Measurements from ENCODE around the gene KIRREL2. TPM values are rescaled to one million over a fixed set of nuclear protein-coding genes. Genes with fewer than 3 reads are reported as not detected.
"Not testable (repeated sequence)": the region's sequence is repeated elsewhere in the genome, so short reads cannot be mapped to it uniquely, and the experiment has no call there.

The KIRREL2 gene
- polyA plus RNA-seq, 4 donors, result 0.10 to 0.62 TPM; not detected in 2

- Histone ChIP-seq H3K36me3 (ENCODE audit: control insufficient read depth in 3 of 3, insufficient read depth in 2 of 3, low read depth in 1 of 3, low read length in 3 of 3) (no peaks in the 10 kb centered on the region), H3K4me1 (ENCODE audit: control insufficient read depth in 3 of 3, insufficient read depth in 2 of 3, low read depth in 1 of 3, low read length in 2 of 3) (no peaks in the 10 kb centered on the region), H3K27me3 (ENCODE audit: control insufficient read depth in 3 of 3, insufficient read depth in 3 of 3, low read length in 3 of 3) (peaks cover 0 to 4% (median 3%) of the 10 kb centered on the region in 3 donors), H3K9me3 (ENCODE audit: control insufficient read depth in 2 of 2, insufficient read depth in 1 of 2, low read depth in 1 of 2, low read length in 1 of 2) (no peaks in the 10 kb centered on the region), H3K27ac (ENCODE audit: low read depth in 1 of 3, low read length in 2 of 3) (no peak overlapping the region), H3K4me3 (ENCODE audit: low read depth in 1 of 3, low read length in 3 of 3) (no peak overlapping the region)
- WGBS, 3 donors, result 60 to 69% (median 63%) methylated on average over 3 of the region's 3 CpGs
- DNase-seq, result no peak
- FAIRE-seq, result no peak
Observed at GRCh38 chr19:35818445-35818844, 38.3 kb upstream of the KIRREL2 start.

GRCh38 chr19:35822579-35822978, 34.1 kb upstream of the KIRREL2 start:
- WGBS, 3 donors, result 65 to 80% (median 68%) methylated on average over 3 of the region's 3 CpGs
- Histone ChIP-seq H3K27me3 (ENCODE audit: control insufficient read depth in 3 of 3, insufficient read depth in 3 of 3, low read length in 3 of 3) (peaks cover 0 to 4% (median 4%) of the 10 kb centered on the region in 3 donors), H3K4me3 (ENCODE audit: low read depth in 1 of 3, low read length in 3 of 3) (no peak overlapping the region), H3K36me3 (ENCODE audit: control insufficient read depth in 3 of 3, insufficient read depth in 2 of 3, low read depth in 1 of 3, low read length in 3 of 3) (no peaks in the 10 kb centered on the region), H3K9me3 (ENCODE audit: control insufficient read depth in 2 of 2, insufficient read depth in 1 of 2, low read depth in 1 of 2, low read length in 1 of 2) (no peaks in the 10 kb centered on the region), H3K4me1 (ENCODE audit: control insufficient read depth in 3 of 3, insufficient read depth in 2 of 3, low read depth in 1 of 3, low read length in 2 of 3) (no peaks in the 10 kb centered on the region), H3K27ac (ENCODE audit: low read depth in 1 of 3, low read length in 2 of 3) (no peak overlapping the region)
- DNase-seq, result no peak
- no peak for FAIRE-seq

- H3K4me1 ChIP-seq (ENCODE audit: control insufficient read depth in 3 of 3, insufficient read depth in 2 of 3, low read depth in 1 of 3, low read length in 2 of 3), result no peaks in the 10 kb centered on the region
- H3K9me3 ChIP-seq (ENCODE audit: control insufficient read depth in 2 of 2, insufficient read depth in 1 of 2, low read depth in 1 of 2, low read length in 1 of 2), result no peaks in the 10 kb centered on the region
- no peak overlapping the region for H3K4me3 ChIP-seq (ENCODE audit: low read depth in 1 of 3, low read length in 3 of 3)
- 77 to 82% (median 81%) methylated on average over 5 of the region's 5 CpGs for WGBS, 3 donors
- H3K36me3 ChIP-seq (ENCODE audit: control insufficient read depth in 3 of 3, insufficient read depth in 2 of 3, low read depth in 1 of 3, low read length in 3 of 3), result no peaks in the 10 kb centered on the region
- peaks cover 0 to 3% (median 0%) of the 10 kb centered on the region in 3 donors for H3K27me3 ChIP-seq (ENCODE audit: control insufficient read depth in 3 of 3, insufficient read depth in 3 of 3, low read length in 3 of 3)
- no peak for FAIRE-seq
- H3K27ac ChIP-seq (ENCODE audit: low read depth in 1 of 3, low read length in 2 of 3), result no peak overlapping the region
- DNase-seq, result no peak
Observed at GRCh38 chr19:35824150-35824549, 32.6 kb upstream of the KIRREL2 start.

- H3K4me1 ChIP-seq (ENCODE audit: control insufficient read depth in 3 of 3, insufficient read depth in 2 of 3, low read depth in 1 of 3, low read length in 2 of 3), result no peaks in the 10 kb centered on the region
- H3K27ac ChIP-seq (ENCODE audit: low read depth in 1 of 3, low read length in 2 of 3), result no peak overlapping the region
- H3K4me3 ChIP-seq (ENCODE audit: low read depth in 1 of 3, low read length in 3 of 3), result no peak overlapping the region
- peaks cover 0 to 15% (median 3%) of the 10 kb centered on the region in 3 donors for H3K27me3 ChIP-seq (ENCODE audit: control insufficient read depth in 3 of 3, insufficient read depth in 3 of 3, low read length in 3 of 3)
- WGBS, 3 donors, result 6 to 17% (median 12%) methylated on average over 12 of the region's 12 CpGs
- DNase-seq, result peak; percentile 30 to 85
- H3K9me3 ChIP-seq (ENCODE audit: control insufficient read depth in 2 of 2, insufficient read depth in 1 of 2, low read depth in 1 of 2, low read length in 1 of 2), result no peaks in the 10 kb centered on the region
- FAIRE-seq, result no peak
- no peaks in the 10 kb centered on the region for H3K36me3 ChIP-seq (ENCODE audit: control insufficient read depth in 3 of 3, insufficient read depth in 2 of 3, low read depth in 1 of 3, low read length in 3 of 3)
Observed at GRCh38 chr19:35828692-35829301, 27.9 kb upstream of the KIRREL2 start.

GRCh38 chr19:35830986-35831385, 25.7 kb upstream of the KIRREL2 start:
- peaks cover 0 to 15% (median 2%) of the 10 kb centered on the region in 3 donors for H3K27me3 ChIP-seq (ENCODE audit: control insufficient read depth in 3 of 3, insufficient read depth in 3 of 3, low read length in 3 of 3)
- H3K9me3 ChIP-seq (ENCODE audit: control insufficient read depth in 2 of 2, insufficient read depth in 1 of 2, low read depth in 1 of 2, low read length in 1 of 2), result no peaks in the 10 kb centered on the region
- 67 to 76% (median 70%) methylated on average over 16 to 18 of the region's 18 CpGs for WGBS, 3 donors
- no peaks in the 10 kb centered on the region for H3K36me3 ChIP-seq (ENCODE audit: control insufficient read depth in 3 of 3, insufficient read depth in 2 of 3, low read depth in 1 of 3, low read length in 3 of 3)
- FAIRE-seq (no peak), DNase-seq (no peak)
- H3K4me1 ChIP-seq (ENCODE audit: control insufficient read depth in 3 of 3, insufficient read depth in 2 of 3, low read depth in 1 of 3, low read length in 2 of 3), result no peaks in the 10 kb centered on the region
- no peak overlapping the region for H3K4me3 ChIP-seq (ENCODE audit: low read depth in 1 of 3, low read length in 3 of 3)
- H3K27ac ChIP-seq (ENCODE audit: low read depth in 1 of 3, low read length in 2 of 3), result no peak overlapping the region

- H3K36me3 ChIP-seq (ENCODE audit: control insufficient read depth in 3 of 3, insufficient read depth in 2 of 3, low read depth in 1 of 3, low read length in 3 of 3), result no peaks in the 10 kb centered on the region
- FAIRE-seq, result no peak
Observed at GRCh38 chr19:35832054-35832453, 24.7 kb upstream of the KIRREL2 start.

GRCh38 chr19:35833972-35834371, 22.7 kb upstream of the KIRREL2 start:
- DNase-seq, result no peak
- 52 to 60% (median 59%) methylated on average over 7 of the region's 7 CpGs for WGBS, 3 donors

More at GRCh38 chr19:35832054-35832453, 24.7 kb upstream of the KIRREL2 start:
- WGBS, 3 donors, result 43 to 71% (median 47%) methylated on average over 4 of the region's 4 CpGs
- no peak overlapping the region for H3K4me3 ChIP-seq (ENCODE audit: low read depth in 1 of 3, low read length in 3 of 3)
- H3K9me3 ChIP-seq (ENCODE audit: control insufficient read depth in 2 of 2, insufficient read depth in 1 of 2, low read depth in 1 of 2, low read length in 1 of 2), result no peaks in the 10 kb centered on the region
- H3K27ac ChIP-seq (ENCODE audit: low read depth in 1 of 3, low read length in 2 of 3), result no peak overlapping the region
- peaks cover 0 to 15% (median 4%) of the 10 kb centered on the region in 3 donors for H3K27me3 ChIP-seq (ENCODE audit: control insufficient read depth in 3 of 3, insufficient read depth in 3 of 3, low read length in 3 of 3)
- no peak for DNase-seq
- H3K4me1 ChIP-seq (ENCODE audit: control insufficient read depth in 3 of 3, insufficient read depth in 2 of 3, low read depth in 1 of 3, low read length in 2 of 3), result no peaks in the 10 kb centered on the region

GRCh38 chr19:35836096-35836495, 20.6 kb upstream of the KIRREL2 start:
- not testable (repeated sequence) for H3K4me1 ChIP-seq (ENCODE audit: control insufficient read depth in 3 of 3, insufficient read depth in 2 of 3, low read depth in 1 of 3, low read length in 2 of 3); H3K9me3 ChIP-seq (ENCODE audit: control insufficient read depth in 2 of 2, insufficient read depth in 1 of 2, low read depth in 1 of 2, low read length in 1 of 2); DNase-seq; H3K4me3 ChIP-seq (ENCODE audit: low read depth in 1 of 3, low read length in 3 of 3); FAIRE-seq; H3K27ac ChIP-seq (ENCODE audit: low read depth in 1 of 3, low read length in 2 of 3); H3K36me3 ChIP-seq (ENCODE audit: control insufficient read depth in 3 of 3, insufficient read depth in 2 of 3, low read depth in 1 of 3, low read length in 3 of 3); H3K27me3 ChIP-seq (ENCODE audit: control insufficient read depth in 3 of 3, insufficient read depth in 3 of 3, low read length in 3 of 3)
- 46 to 56% (median 49%) methylated on average over 11 of the region's 11 CpGs for WGBS, 3 donors

More at GRCh38 chr19:35833972-35834371, 22.7 kb upstream of the KIRREL2 start:
- no peaks in the 10 kb centered on the region for H3K36me3 ChIP-seq (ENCODE audit: control insufficient read depth in 3 of 3, insufficient read depth in 2 of 3, low read depth in 1 of 3, low read length in 3 of 3)
- no peak overlapping the region for H3K4me3 ChIP-seq (ENCODE audit: low read depth in 1 of 3, low read length in 3 of 3)
- H3K27ac ChIP-seq (ENCODE audit: low read depth in 1 of 3, low read length in 2 of 3), result no peak overlapping the region
- peaks cover 0 to 15% (median 2%) of the 10 kb centered on the region in 3 donors for H3K27me3 ChIP-seq (ENCODE audit: control insufficient read depth in 3 of 3, insufficient read depth in 3 of 3, low read length in 3 of 3)
- FAIRE-seq, result no peak
- no peaks in the 10 kb centered on the region for H3K4me1 ChIP-seq (ENCODE audit: control insufficient read depth in 3 of 3, insufficient read depth in 2 of 3, low read depth in 1 of 3, low read length in 2 of 3)
- H3K9me3 ChIP-seq (ENCODE audit: control insufficient read depth in 2 of 2, insufficient read depth in 1 of 2, low read depth in 1 of 2, low read length in 1 of 2), result peaks cover 0 to under 1% of the 10 kb centered on the region in 2 donors

Data from small intestine (tissue), 7 donors.